ENCODE data around the gene PAIP2B.
"Not testable (repeated sequence)": the region's sequence is repeated elsewhere in the genome, so short reads cannot be mapped to it uniquely, and the experiment has no call there.

- TF ChIP-seq, protein P1, sequence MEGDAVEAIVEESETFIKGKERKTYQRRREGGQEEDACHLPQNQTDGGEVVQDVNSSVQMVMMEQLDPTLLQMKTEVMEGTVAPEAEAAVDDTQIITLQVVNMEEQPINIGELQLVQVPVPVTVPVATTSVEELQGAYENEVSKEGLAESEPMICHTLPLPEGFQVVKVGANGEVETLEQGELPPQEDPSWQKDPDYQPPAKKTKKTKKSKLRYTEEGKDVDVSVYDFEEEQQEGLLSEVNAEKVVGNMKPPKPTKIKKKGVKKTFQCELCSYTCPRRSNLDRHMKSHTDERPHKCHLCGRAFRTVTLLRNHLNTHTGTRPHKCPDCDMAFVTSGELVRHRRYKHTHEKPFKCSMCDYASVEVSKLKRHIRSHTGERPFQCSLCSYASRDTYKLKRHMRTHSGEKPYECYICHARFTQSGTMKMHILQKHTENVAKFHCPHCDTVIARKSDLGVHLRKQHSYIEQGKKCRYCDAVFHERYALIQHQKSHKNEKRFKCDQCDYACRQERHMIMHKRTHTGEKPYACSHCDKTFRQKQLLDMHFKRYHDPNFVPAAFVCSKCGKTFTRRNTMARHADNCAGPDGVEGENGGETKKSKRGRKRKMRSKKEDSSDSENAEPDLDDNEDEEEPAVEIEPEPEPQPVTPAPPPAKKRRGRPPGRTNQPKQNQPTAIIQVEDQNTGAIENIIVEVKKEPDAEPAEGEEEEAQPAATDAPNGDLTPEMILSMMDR (IDR thresholded peaks at IDR 0.05): not testable (repeated sequence)
- not testable (repeated sequence) for TF ChIP-seq EZH2, EZH2phosphoT487 (IDR thresholded peaks at IDR 0.05)
These were observed 6.2 kb upstream of the PAIP2B start for GRCh38 chr2:71233072-71233471.
